Inflammatory macrophage (primary cell): ENCODE measurements around the gene MYRFL.
"Not testable (repeated sequence)": the region's sequence is repeated elsewhere in the genome, so short reads cannot be mapped to it uniquely, and the experiment has no call there.

Source experiments
- DNase-seq, 2 donors: peaks; one replicate each; pipeline ENCODE4 v3.0.0-alpha.2; 2020 to 2022

Gene MYRFL

GRCh38 chr12:69994086-69994485 is 169.1 kb downstream of the MYRFL start:
- DNase-seq: not testable (repeated sequence)

GRCh38 chr12:69994724-69995173 is 169.7 kb downstream of the MYRFL start:
- no peak for DNase-seq

- no peak for DNase-seq
Observed at GRCh38 chr12:69996241-69996640, 171.2 kb downstream of the MYRFL start.

- DNase-seq: no peak
Observed at GRCh38 chr12:69996722-69997121, 171.7 kb downstream of the MYRFL start.

GRCh38 chr12:69998011-69998410 is 173.0 kb downstream of the MYRFL start:
- DNase-seq: no peak

- DNase-seq: no peak
Observed at GRCh38 chr12:69998922-69999321, 173.9 kb downstream of the MYRFL start.

- DNase-seq: no peak
Observed at GRCh38 chr12:69999561-69999960, 174.5 kb downstream of the MYRFL start.

- DNase-seq: no peak
Observed at GRCh38 chr12:70002097-70002911, 177.3 kb downstream of the MYRFL start.

- DNase-seq: no peak
Observed at GRCh38 chr12:70002912-70003255, 177.9 kb downstream of the MYRFL start.

GRCh38 chr12:70005864-70006618 is 181.0 kb downstream of the MYRFL start:
- no peak for DNase-seq

GRCh38 chr12:70006619-70006973 is 181.6 kb downstream of the MYRFL start:
- no peak for DNase-seq

- DNase-seq: no peak
Observed at GRCh38 chr12:70007687-70008086, 182.7 kb downstream of the MYRFL start.
